Measurements from ENCODE around the gene ADAMTSL2.

- TF ChIP-seq TCF7 (CRISPR knock-in tag; IDR thresholded peaks at IDR 0.05; ENCODE audit: low read depth) (no peak), CREB1 (CRISPR knock-in tag; IDR thresholded peaks at IDR 0.05) (no peak), CTCF (IDR thresholded peaks at IDR 0.05) (no peak)
Measured at GRCh38 chr9:133523106-133523505, 11.4 kb upstream of the ADAMTSL2 start.
